Hepatic stellate cell (primary cell): ENCODE measurements around the gene MSANTD7.

ENCODE experiments used
- DNase-seq: peaks from one replicate; pipeline ENCODE4 v3.0.0; 2011; ENCODE audit warnings: low spot score

MSANTD7 gene

DNA sequence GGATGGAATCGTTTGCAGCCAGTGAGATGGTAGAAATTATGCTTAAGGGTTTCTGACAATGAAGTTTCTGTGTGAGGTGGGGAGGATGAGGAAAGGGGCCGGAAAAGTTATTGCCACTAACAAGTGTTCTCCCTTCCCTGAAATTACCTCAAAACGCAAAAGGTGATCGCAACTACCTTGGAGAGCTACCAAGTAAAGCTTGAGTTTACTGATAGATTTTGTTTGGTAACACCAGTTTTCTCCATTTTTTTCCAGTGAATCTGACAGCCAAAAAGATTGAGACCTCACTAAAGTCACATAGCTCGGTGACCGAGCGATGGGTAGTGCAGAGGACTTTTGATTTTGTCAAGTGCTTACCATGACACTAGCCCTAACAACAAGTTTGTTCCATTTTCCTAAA lies 42.1 kb downstream of the MSANTD7 start:
- no peak for DNase-seq

DNA sequence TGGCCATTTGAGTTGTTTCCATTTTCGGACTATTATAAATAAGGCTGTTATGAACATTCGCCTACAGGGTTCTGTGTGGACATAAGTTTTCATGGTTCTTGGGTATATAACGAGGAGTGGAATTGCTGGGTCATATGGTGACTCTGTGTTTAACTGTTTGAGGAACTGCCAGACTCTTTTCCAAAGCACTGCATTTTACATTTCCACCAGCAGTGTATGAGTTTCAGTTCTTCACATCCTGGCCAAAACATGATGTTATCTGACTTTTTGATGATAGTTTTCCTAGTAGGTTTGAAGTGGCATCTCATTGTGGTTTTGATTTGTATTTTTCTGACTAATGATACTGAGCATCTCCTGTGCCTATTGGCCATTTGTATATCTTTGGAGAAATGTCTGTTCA lies 46.0 kb downstream of the MSANTD7 start:
- no peak for DNase-seq
